Spinal cord (tissue), 10 donors: ENCODE measurements around the gene FBXL4. TPM values are rescaled to one million over a fixed set of nuclear protein-coding genes. Genes with fewer than 3 reads are reported as not detected.

Experiments
- DNase-seq, 6 donors: peaks; one replicate each; pipeline versions ENCODE4 v3.0.0 to v3.0.0-alpha.2; 2013 to 2015; ENCODE audit warnings: low spot score in 6 of 6, low read depth in 4 of 6
- H3K27ac ChIP-seq: one replicate; pipeline ENCODE4 v1.5.1; 2013; ENCODE audit warnings: low read depth, low read length, control low read depth
- H3K27me3 ChIP-seq: one replicate; pipeline ENCODE4 v1.6.1; 2013; ENCODE audit warnings: low read length; ENCODE audit not compliant: control insufficient read depth, insufficient read depth
- H3K36me3 ChIP-seq: one replicate; pipeline ENCODE4 v1.6.1; 2013; ENCODE audit warnings: low read length; ENCODE audit not compliant: control insufficient read depth, insufficient read depth
- H3K4me1 ChIP-seq: one replicate; pipeline ENCODE4 v1.6.1; 2013; ENCODE audit warnings: low read length; ENCODE audit not compliant: control insufficient read depth, insufficient read depth
- H3K4me3 ChIP-seq: one replicate; pipeline ENCODE4 v1.5.1; 2013; ENCODE audit warnings: low read depth, low read length, control low read depth
- H3K9me3 ChIP-seq: one replicate; pipeline ENCODE4 v1.6.1; 2013; ENCODE audit warnings: low read length; ENCODE audit not compliant: control insufficient read depth, insufficient read depth
- WGBS: methylation state at CpG from one replicate; pipeline ENCODE4 v1.1.5; 2013; ENCODE audit warnings: missing lambda C conversion rate; ENCODE audit not compliant: insufficient coverage; 5-methylcytosine and 5-hydroxymethylcytosine counted together
- polyA plus RNA-seq, 2 donors: library from polyadenylated mRNA; unstranded; fragments of 120-200 nt; gene quantifications; one replicate each; pipeline ENCODE4 v1.2.1, GENCODE V29; 2013; ENCODE audit not compliant: insufficient read length in 2 of 2
- total RNA-seq, 2 donors: library from RNA; depleted of rRNA in 1 of 2; stranded (reverse); fragments of 120-200 nt in 1 of 2; fragments of >200 nt in 1 of 2; gene quantifications; one replicate each; pipeline versions ENCODE4 v1.2.3 to v1.2.4, GENCODE V29; 2013 to 2014
- donor health status: healthy.

Gene FBXL4
- total and polyA plus RNA-seq, 4 donors = 10.5 to 35.4 (median 17.1) TPM

DNA sequence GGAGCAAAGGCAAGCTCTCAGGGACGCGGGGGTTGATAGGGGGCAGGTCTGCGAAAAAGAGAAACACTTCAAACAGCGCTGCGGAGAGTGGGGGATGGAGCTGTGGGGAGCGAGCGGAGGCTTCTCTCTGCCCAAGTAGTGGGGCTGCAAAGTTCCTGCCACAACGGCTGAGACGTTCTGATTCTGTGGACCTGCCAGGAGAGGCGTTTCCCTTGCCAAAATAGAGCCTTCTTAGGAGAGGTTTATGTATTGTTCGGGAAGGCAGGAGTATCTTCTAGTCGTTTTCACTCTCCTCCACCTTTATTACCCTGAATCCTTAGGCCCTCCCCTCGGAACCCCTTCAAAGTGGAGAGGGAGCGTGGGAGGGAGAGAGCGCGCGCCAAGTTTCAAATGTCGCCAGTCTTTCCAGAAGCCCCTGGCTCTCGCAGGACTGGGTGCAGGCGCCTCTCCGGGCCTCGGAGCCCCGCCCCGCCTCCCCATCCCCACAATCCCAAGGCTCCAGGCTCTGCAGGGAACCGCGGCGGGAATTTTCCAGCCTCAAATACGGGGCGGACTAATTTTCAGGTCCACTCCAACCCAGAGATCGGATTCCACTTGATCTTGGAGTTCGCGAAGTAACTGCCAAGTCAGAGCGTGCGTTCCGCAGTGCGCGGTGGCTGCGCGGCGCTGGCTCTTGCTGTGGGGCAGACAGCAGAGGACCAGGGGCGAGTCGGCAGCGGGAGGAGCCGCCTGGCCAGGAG lies 123.4 kb downstream of the FBXL4 start:
- peak overlapping the region; percentile 41 for H3K4me3 ChIP-seq
- no peaks in the 10 kb centered on the region for H3K9me3 ChIP-seq
- DNase-seq = peak in 5 of 6 donors; percentile 48 to 91 (median 56)
- H3K27me3 ChIP-seq = peaks cover 63% of the 10 kb centered on the region
- H3K27ac ChIP-seq = peak overlapping the region; percentile 91
- no peaks in the 10 kb centered on the region for H3K36me3 ChIP-seq
- peaks cover 38% of the 10 kb centered on the region for H3K4me1 ChIP-seq
- WGBS = under 1% methylated on average over 36 of the region's 44 CpGs

DNA sequence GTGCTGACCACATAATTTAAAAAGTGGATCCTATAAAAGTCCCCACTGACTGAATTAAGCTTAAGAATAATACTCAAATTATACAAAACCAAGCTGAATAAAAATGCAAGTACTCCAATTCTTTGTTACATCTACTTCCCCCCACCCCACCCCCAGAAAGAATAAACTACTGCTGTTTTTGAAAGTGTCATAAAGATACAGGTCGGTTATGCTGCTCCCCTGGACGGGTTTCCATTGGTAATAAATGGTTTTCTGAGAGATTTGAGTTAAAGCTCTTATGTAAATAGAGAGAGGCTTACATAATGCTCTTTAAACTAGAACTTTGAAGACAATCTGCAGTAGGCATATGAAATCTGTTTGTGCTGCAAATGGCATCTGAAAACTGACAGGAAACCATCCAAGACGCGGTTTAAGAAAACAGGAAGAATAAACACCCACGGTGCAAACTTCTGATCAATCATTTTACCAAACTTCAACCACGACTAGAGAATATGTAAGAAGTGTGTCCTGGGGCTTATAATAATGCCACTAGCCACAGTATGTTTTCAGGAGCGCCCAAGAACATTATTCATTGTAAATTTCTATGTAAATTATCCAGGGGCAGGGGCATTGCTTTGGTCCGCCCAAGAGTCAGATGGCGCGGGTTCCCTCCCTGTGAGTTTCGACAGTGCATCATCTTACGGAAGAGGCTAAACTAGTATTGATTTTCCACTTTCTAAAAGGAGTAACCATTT lies 124.2 kb downstream of the FBXL4 start:
- DNase-seq = peak in 4 of 6 donors; percentile 1 to 82 (median 12)
- peak overlapping the region; percentile 41 for H3K4me3 ChIP-seq
- WGBS = 11% methylated on average over 7 of the region's 12 CpGs
- peaks cover 57% of the 10 kb centered on the region for H3K27me3 ChIP-seq
- peak overlapping the region; percentile 91 for H3K27ac ChIP-seq
- H3K9me3 ChIP-seq = peaks cover 1% of the 10 kb centered on the region
- no peaks in the 10 kb centered on the region for H3K36me3 ChIP-seq
- H3K4me1 ChIP-seq = peaks cover 32% of the 10 kb centered on the region

DNA sequence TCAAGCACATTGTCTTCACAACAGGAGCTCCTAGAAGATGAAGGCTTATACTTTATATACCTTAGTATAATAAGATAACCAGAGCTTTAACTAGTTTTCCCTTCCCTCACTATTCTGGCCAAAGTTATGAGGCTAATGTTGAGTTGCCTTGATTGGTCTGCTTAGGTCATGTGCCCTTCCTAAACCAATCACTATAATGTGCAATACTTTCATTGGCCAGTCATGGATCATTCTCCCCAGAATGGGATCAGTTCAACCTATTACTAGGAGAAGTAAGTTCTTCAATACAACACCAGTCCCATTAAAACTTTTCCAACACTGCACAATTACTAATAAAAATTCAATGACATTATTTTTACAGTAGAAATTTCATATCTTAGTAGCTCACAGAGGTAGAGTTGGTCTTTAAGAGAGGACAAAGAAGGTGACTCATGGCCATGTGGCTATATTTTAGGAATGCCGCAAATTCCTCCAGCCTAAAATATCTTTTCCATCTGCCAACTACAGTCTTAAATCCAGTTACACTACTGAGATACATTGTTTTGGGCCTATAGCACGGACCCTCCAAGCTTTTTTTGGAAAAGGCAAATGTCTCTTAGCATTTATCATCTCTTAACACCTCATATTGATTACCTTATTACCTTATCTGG lies 125.9 kb downstream of the FBXL4 start:
- Histone ChIP-seq H3K4me1 (peaks cover 23% of the 10 kb centered on the region), H3K36me3 (no peaks in the 10 kb centered on the region), H3K27ac (no peak overlapping the region), H3K27me3 (peaks cover 40% of the 10 kb centered on the region), H3K4me3 (no peak overlapping the region), H3K9me3 (peaks cover 1% of the 10 kb centered on the region)
- DNase-seq = no peak
- WGBS = no CpG with 5 or more reads among the region's 2 CpGs

Other genes with a start within 250 kb of the FBXL4 start
- gene POU3F2, start 113.4 kb downstream of the FBXL4 start, total RNA-seq = 10 to 100 TPM; 10.0 to 25.0 TPM
- gene POU3F2, start 113.4 kb downstream of the FBXL4 start, polyA plus RNA-seq = 10 to 100 TPM; 29.8 to 43.8 TPM